Stimulated activated CD8-positive, alpha-beta memory T cell treated with anti-CD3 and anti-CD28 coated beads, Interleukin-4, amount 100 ng/mL, for 48 hours (primary cell): ENCODE data around the gene ADO.
A peak's percentile ranks its signal among the peaks of the same experiment; 100 is the strongest.

Source experiments
- DNase-seq: peaks from one replicate; pipeline ENCODE4 v3.0.0-alpha.2; 2020

The ADO gene

GRCh38 chr10:62794306-62794705 is 10.2 kb upstream of the ADO start:
- no peak for DNase-seq

- no peak for DNase-seq
These were observed 9.4 kb upstream of the ADO start for GRCh38 chr10:62795100-62795499.

- no peak for DNase-seq
These were observed 8.8 kb upstream of the ADO start for GRCh38 chr10:62795762-62796161.

- no peak for DNase-seq
These were observed 7.6 kb upstream of the ADO start for GRCh38 chr10:62796896-62797295.

- no peak for DNase-seq
These were observed 2.6 kb upstream of the ADO start for GRCh38 chr10:62801871-62802270.

DNA sequence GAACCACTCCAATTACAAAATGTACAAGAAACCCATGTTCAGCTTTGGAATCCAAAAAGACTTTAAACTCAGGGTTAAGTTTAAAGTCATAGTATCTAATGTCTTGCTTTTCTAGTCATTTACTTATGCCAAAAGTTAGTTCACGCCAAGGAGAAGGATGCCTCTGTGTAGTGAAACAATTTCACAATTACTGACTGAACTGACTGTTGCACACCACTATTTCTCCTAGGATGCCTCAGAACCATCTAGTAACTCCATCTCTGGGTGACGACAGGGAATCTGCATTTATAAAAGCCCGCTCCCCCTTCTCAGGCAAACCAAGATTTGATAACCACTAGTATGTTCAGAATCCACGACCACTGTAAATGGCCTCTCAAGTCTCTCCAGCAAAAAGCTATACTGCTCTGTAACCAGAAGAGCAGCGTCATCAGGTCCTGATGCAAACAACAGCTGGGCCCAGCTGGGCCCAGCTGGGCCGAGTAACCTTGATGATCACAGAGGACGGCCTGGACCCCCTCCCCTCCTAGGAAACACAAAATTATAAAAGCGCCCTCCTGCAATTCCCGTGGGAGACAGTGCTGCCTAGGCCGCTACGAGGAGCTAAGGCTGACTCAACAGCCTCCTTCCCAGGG is 680 bp upstream of the ADO start:
- no peak for DNase-seq

DNA sequence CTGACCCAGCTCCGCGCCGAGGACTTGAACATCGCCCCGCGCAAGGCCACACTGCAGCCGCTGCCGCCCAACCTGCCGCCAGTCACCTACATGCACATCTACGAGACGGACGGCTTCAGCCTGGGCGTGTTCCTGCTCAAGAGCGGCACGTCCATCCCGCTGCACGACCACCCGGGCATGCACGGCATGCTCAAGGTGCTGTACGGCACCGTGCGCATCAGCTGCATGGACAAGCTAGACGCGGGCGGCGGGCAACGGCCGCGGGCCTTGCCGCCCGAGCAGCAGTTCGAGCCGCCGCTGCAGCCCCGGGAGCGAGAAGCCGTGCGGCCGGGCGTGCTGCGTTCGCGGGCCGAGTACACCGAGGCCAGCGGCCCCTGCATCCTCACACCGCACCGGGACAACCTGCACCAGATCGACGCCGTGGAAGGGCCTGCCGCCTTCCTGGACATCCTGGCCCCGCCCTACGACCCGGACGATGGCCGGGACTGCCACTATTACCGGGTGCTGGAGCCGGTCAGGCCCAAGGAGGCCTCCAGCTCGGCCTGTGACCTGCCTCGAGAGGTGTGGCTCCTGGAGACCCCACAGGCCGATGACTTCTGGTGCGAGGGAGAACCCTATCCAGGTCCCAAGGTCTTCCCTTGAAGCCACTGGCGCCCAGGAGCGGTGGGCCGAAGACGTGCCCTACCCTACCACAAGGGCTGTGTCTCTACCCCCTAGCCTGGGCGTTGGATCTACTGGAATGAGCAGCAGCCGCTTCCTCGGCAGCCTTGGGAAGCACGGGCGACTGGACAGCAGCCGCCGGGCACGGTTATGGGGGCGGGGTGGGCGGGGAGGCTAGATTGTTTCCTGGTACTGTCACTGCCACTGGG is 945 bp downstream of the ADO start:
- peak; percentile 44 for DNase-seq

DNA sequence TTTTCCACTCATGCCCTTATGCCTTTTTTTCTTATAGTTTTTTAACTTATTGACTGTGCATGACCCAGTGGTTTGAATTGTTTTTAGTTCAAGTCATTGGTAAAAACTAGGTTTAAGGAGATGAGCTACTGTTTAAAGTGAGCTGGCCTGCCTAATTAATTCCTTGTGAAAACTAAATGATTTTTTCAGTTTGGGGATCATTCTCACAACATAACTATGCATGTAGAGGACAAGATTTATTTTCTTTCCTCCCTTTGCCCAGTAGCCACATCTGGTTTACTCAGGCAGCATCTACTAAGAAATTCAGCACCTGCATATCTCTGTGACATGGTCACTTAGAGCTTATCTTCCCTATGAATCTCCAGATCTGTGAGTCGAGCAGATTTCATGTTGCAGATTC is 1.7 kb downstream of the ADO start:
- no peak for DNase-seq

DNA sequence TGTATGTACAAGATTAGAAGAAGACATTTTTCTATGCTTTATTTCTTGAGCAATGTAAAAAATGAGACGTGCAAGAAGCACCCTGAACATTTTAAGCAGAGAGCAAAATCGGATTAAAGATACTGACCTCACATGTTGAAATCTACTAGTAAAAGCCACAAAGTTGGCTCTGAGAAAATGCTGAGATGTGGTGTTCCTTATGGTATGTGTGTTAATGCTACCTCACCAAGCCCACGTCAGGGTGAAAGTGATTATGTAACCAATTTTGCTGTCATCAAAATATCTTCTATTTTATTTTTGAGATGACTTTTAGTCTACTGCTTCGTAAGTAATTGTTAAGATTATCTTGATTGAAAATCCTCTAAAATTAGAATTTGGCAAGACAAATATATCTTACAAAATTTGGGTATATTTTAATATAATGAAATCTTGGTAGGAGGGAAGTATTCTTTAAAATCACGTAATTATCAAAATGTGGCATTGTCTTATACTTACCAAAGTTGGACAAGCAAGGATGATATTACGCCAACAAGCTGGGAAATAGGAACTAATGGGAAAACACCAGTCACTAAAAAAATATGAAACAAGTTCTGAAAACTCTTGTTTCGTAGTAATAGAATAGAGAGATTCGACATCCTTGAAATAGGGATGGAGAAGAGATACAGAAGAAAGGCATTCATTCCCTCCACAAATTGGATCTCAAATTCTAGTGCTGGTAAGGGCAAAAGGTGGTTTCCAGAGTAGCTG is 5.8 kb downstream of the ADO start:
- no peak for DNase-seq

DNA sequence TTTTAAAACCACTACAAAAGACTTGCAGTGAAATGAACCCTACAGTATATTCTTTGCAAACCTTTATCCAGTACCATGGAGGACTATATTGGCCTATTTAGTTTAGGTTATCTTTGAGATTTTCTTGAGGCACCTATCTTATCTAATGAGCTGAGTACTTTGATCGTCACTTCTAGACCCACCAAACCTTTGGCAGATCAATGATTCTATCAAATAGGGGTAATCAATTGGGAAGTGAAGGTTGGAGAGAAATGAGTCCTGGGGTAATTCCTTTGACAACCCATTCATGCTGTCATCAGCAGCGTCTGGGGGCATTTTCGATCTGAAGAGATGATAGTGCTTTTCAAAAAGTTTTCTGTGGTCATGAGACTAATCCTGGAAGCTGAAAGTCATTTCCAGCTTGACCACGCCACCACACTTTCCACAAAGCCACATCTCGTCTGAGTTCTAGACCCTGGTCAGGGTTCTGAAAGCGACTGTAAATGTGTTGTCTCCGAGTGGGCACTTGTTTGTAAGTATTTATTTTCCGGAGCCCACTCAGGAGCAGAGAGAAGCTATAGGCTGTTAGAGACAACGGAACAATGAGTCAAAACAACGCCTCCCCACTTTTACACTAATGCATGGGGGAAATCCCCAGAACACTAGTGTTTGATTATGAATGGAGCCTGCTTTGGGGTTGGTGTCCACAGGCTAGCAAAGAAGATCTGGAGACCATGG is 6.8 kb downstream of the ADO start:
- DNase-seq = peak; percentile 89

DNA sequence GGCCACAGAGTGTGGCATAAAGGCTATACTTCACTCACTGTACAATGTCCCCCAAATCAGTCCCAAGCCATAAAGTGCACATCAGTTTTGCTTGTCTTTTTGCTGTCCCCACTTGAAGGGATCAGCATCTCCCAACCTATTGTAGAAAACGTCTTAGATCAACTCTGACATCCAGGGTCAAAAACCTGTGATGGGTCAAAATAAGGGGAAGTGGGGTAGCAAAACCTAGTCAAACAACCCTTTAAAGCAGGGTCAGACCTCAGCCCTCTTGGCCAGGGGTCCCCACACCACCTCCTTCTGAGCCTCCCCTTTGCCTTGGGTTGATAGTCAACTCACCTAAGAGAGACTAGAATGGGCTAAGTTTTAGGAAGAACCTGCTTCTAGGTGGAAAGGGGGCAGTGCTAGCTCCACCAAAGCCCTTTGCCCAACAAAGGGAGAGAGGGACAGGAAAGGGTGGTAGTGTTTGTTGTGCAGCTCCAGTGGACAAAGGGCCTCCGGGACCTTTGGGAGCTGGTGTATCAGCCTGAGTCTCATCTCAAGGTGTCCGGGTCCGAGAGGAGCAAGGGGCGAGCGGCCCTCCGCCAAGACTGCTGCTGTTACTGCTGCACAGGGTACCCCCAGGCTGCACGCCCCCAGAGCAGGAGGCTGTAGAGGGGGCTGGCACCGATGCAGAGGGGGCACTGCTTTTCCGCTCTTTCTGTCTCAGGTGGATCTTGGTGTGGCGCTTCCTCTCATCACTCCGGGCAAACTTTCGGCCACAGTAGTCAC is 8.3 kb downstream of the ADO start:
- no peak for DNase-seq

DNA sequence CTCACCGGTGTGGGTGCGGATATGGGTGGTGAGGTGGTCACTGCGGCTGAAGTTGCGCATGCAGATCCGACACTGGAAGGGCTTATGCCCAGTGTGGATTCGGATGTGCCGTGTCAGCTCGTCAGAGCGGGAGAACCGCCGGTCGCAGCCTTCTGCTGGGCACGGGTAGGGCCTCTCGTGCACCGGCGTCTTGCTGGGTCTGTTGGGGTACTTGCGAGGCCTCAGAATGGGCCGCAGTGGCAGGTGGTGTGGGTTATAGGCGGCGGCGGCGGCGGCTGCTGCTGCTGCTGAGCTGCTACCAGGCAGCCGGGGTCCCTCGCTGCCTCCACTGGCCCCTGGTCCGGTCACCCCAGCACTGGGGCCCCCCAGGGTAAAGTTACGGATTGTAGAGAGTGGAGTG is 8.9 kb downstream of the ADO start:
- no peak for DNase-seq

DNA sequence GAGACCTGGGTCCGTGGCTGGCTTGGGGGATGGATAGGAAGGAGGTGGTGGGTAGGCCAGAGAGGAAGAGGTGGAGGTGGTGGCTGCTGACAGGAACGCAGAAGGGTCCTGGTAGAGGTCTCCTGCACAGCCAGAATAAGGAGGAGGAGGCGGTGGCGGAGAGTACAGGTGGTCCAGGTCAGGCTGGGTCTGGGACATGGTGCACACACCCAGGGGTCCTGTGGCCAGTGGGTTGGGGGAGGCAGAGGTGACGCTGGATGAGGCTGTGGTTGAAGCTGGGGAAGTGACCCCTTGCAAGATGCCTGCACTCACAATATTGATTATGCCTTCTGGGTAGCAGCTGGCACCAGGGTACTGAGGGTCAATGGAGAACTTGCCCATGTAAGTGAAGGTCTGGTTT is 9.5 kb downstream of the ADO start:
- peak; percentile 35 for DNase-seq

DNA sequence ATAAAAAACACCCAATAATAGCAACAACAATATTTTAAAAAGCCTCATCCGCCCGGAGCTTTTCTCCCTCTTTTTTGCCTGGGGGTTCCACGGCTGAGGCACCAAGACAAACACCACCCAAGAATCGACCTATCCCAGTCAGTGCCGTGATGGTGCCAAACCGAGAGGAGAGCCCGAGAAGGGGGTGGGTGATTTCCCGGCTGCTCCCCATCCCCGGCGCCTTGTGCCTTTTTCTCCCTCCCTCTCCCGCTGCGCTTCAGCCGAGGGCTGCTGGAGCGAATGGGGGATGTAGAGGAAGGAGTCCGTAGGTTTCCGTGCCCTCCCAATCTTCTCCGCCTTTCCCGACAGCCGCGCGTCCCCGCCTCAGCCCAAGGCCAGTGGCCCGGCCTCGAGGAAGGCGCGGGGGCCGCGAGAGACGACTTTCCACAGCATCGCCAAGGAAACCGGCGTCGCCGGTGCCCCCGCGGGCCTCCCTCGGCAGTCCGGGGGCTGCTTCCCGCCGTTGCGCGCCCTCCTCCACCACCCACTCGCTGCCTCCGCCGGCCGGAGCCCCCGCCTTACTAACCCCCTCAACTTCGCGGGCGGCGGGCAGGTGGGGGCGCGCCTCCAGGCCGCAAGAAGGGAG is 10.3 kb downstream of the ADO start:
- DNase-seq = no peak

DNA sequence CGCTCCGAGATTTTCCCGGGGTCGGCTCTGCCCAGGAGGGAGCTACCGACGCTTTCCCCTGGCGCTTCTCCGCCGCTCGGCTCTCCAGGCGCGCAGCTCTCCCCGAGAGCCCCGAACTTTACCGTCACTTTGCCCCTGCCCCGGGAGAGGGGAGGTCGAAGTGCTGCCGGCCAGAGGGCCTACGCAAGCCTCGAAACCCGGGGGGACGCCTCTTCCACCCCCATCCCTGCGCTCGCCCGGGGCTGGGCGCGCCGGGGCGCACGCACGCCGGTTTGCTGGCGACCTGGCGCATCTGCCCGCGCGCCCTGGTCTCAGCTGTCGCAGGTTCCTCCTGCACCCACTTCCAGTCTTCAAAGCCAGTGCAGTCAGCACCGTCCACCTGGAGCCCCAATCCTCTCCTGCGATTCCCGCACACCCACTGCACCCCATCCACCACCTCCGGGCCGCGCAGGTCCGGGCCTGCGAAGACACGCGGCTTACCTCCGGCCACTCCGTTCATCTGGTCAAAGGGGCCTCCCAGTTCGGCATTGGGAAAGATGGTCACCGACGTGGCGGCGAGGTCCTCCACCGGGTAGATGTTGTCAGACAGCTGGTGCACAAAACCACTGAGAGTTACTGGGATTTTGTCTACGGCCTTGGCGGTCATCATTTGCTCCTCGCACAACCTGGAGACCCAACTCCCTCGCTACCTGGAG is 11.0 kb downstream of the ADO start:
- DNase-seq = peak; percentile 50

GRCh38 chr10:62816076-62816330 is 11.5 kb downstream of the ADO start:
- DNase-seq = no peak

- DNase-seq = peak; percentile 94
These were observed 12.0 kb downstream of the ADO start, which contains the start of gene EGR2 for GRCh38 chr10:62816331-62817120. TSS of gene EGR2 (minus strand) at chr10:62816366. CDS start at chr10:62816029, 337 bp downstream.

DNA sequence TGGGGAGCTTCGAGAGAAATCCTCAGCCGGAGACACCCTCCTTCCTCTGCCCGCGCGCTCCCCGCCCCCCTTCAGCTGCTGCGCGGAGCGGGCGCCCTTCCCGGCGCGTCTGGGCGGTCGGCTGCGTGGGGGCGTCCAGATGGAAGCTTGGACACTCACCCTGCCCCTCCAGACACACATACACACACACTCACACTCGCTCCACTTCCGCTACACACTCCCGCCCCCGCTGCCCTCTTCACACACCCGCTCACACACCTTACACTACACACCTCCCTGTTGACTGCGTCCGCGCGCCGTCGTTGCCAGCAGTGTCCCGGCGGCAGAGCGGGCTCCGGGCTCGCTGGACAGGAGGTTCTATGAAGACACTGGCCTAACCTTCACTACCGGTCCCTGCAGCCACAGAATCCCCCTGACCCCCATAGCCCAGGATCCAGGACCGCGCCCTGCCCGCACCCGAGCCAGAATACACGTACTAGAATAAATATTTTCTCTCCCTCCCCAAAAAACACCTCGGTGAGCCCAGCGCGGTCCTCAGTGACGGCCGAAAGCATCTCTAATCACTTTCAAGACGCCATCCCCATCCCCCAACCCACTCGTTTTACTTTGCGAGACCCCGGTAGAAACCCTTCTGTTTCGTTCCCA is 12.7 kb downstream of the ADO start:
- DNase-seq = peak; percentile 76

GRCh38 chr10:62817766-62818425 is 13.4 kb downstream of the ADO start:
- DNase-seq = peak; percentile 78
